GM19324 (cell line): ENCODE measurements around the gene ASRGL1.
"Not testable (repeated sequence)": the region's sequence is repeated elsewhere in the genome, so short reads cannot be mapped to it uniquely, and the experiment has no call there.

Source experiments
- ATAC-seq: cut with Tn5 transposase; IDR thresholded peaks from one replicate; pipeline ENCODE4 v1.9.1; 2021; ENCODE audit warnings: mild to moderate bottlenecking, moderate library complexity; ENCODE audit not compliant: unreplicated experiment, low FRiP score

ASRGL1 gene

GRCh38 chr11:62352355-62353336, 15.4 kb downstream of the ASRGL1 start:
- ATAC-seq: no peak

- ATAC-seq: no peak
Measured at GRCh38 chr11:62353841-62354240, 16.6 kb downstream of the ASRGL1 start.

- no peak for ATAC-seq
Measured at GRCh38 chr11:62358273-62358672, 21.0 kb downstream of the ASRGL1 start.

- ATAC-seq: no peak
Measured at GRCh38 chr11:62359475-62359874, 22.2 kb downstream of the ASRGL1 start.

GRCh38 chr11:62360685-62361084, 23.4 kb downstream of the ASRGL1 start:
- ATAC-seq: no peak

- ATAC-seq: not testable (repeated sequence)
Measured at GRCh38 chr11:62368861-62369477, 31.7 kb downstream of the ASRGL1 start.

- no peak for ATAC-seq
Measured at GRCh38 chr11:62370743-62371440, 33.6 kb downstream of the ASRGL1 start.

GRCh38 chr11:62372871-62373270, 35.6 kb downstream of the ASRGL1 start:
- no peak for ATAC-seq

- ATAC-seq: no peak
Measured at GRCh38 chr11:62373464-62374119, 36.3 kb downstream of the ASRGL1 start.

- ATAC-seq: no peak
Measured at GRCh38 chr11:62374801-62375200, 37.6 kb downstream of the ASRGL1 start.

GRCh38 chr11:62378459-62379063, 41.3 kb downstream of the ASRGL1 start:
- ATAC-seq: not testable (repeated sequence)

GRCh38 chr11:62379586-62379985, 42.3 kb downstream of the ASRGL1 start:
- ATAC-seq: not testable (repeated sequence)

GRCh38 chr11:62380821-62381245, 43.6 kb downstream of the ASRGL1 start:
- ATAC-seq: not testable (repeated sequence)

- no peak for ATAC-seq
Measured at GRCh38 chr11:62383822-62384221, 46.6 kb downstream of the ASRGL1 start.

GRCh38 chr11:62386083-62386482, 48.8 kb downstream of the ASRGL1 start:
- ATAC-seq: not testable (repeated sequence)

GRCh38 chr11:62387381-62387780, 50.1 kb downstream of the ASRGL1 start:
- ATAC-seq: no peak

- ATAC-seq: no peak
Measured at GRCh38 chr11:62388999-62389398, 51.8 kb downstream of the ASRGL1 start.

GRCh38 chr11:62390237-62390636, 53.0 kb downstream of the ASRGL1 start:
- no peak for ATAC-seq

GRCh38 chr11:62390722-62391121, 53.5 kb downstream of the ASRGL1 start:
- ATAC-seq: no peak
